CD4-positive, alpha-beta T cell treated with Interleukin-15 for 1 hour (primary cell): ENCODE data around the gene C1orf52.
"Not testable (repeated sequence)": the region's sequence is repeated elsewhere in the genome, so short reads cannot be mapped to it uniquely, and the experiment has no call there.

Experiments used
- DNase-seq: peaks from one replicate; pipeline ENCODE4 v3.0.0-alpha.2; 2020

C1orf52 gene

GRCh38 chr1:85276978-85277639 lies 17.6 kb upstream of the C1orf52 start:
- no peak for DNase-seq

GRCh38 chr1:85276215-85276977 lies 16.9 kb upstream of the C1orf52 start, which contains the start of gene BCL10:
Gene BCL10, minus strand, starts transcription at chr1:85276632. Its CDS starts 280 bp downstream, at chr1:85276352.
- peak; percentile 99 for DNase-seq

GRCh38 chr1:85275701-85276214 lies 16.3 kb upstream of the C1orf52 start:
- peak; percentile 49 for DNase-seq

- DNase-seq: no peak
Measured at GRCh38 chr1:85274969-85275453, 15.5 kb upstream of the C1orf52 start.

- DNase-seq: no peak
Measured at GRCh38 chr1:85273397-85273796, 13.9 kb upstream of the C1orf52 start.

- DNase-seq: no peak
Measured at GRCh38 chr1:85268801-85269585, 9.5 kb upstream of the C1orf52 start.

- no peak for DNase-seq
Measured at GRCh38 chr1:85267313-85267712, 7.9 kb upstream of the C1orf52 start.

GRCh38 chr1:85264150-85264549 lies 4.7 kb upstream of the C1orf52 start:
- DNase-seq: no peak

GRCh38 chr1:85262985-85263384 lies 3.5 kb upstream of the C1orf52 start:
- no peak for DNase-seq

- no peak for DNase-seq
Measured at GRCh38 chr1:85259912-85260274, 431 bp upstream of the C1orf52 start.

- no peak for DNase-seq
Measured at GRCh38 chr1:85258536-85259117, 835 bp downstream of the C1orf52 start.

- DNase-seq: not testable (repeated sequence)
Measured at GRCh38 chr1:85249042-85249441, 10.4 kb downstream of the C1orf52 start.

- no peak for DNase-seq
Measured at GRCh38 chr1:85245891-85246290, 13.6 kb downstream of the C1orf52 start.

GRCh38 chr1:85245456-85245855 lies 14.0 kb downstream of the C1orf52 start:
- no peak for DNase-seq

GRCh38 chr1:85244271-85245061 lies 15.0 kb downstream of the C1orf52 start:
- DNase-seq: no peak

GRCh38 chr1:85243372-85243771 lies 16.1 kb downstream of the C1orf52 start:
- DNase-seq: no peak

GRCh38 chr1:85240643-85241042 lies 18.8 kb downstream of the C1orf52 start:
- no peak for DNase-seq

- DNase-seq: no peak
Measured at GRCh38 chr1:85240174-85240601, 19.3 kb downstream of the C1orf52 start.

- DNase-seq: no peak
Measured at GRCh38 chr1:85237613-85238012, 21.8 kb downstream of the C1orf52 start.

- DNase-seq: no peak
Measured at GRCh38 chr1:85230305-85230977, 29.0 kb downstream of the C1orf52 start.

- DNase-seq: no peak
Measured at GRCh38 chr1:85229574-85230097, 29.8 kb downstream of the C1orf52 start.
